WI38 (cell line): Measurements from ENCODE around the gene PABPC5.

ENCODE experiments used
- H3K4me3 ChIP-seq: 2 replicates; pipeline ENCODE4 v1.5.1; 2011; ENCODE audit warnings: low read depth, mild to moderate bottlenecking, control low read depth, low read length
- TF ChIP-seq, protein P1 (sequence below): IDR thresholded peaks from 2 replicates; pipeline ENCODE4 v1.5.1; 2012; ENCODE audit warnings: low read depth, mild to moderate bottlenecking, control low read depth, low read length

The PABPC5 gene

DNA sequence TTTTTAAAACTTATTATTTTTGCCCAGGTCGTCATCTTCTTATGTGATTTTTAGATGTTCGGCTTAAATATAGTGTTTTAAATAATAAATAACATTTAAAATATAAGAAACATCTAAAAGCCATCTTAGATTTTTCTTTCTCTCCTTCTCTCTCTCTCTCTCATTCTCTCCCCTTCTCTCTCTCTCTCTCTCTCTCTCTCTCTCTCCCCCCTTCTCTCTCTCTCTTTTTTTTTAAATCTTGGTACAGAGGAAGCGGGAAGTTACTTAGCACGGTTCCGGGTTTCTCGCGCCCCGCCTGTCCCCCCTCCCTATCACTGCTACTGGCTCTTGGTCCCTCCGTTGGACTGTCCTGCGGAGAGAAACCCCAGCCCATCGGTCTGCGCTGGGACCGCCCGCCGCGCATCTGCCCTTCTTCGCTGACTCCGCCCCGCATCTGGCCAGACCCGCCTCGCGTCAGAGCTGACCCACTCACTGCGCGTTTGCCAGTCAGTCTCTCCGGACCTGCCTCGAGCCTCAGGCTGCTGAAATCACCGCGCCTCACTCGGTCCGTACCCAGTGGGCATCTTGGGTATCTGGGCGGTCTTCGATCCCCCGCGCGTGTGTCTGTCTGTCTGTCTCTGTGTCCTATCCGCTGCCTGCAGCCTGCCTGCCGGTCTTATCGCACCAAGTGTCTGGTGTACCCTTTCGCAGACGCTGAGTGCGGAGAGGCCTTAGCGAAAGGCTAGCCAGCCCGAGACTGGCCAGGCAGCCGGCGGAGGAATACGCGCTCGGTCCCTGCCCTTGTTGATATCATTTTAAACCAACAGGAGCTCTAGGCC lies at the start of gene PABPC5:
Gene PABPC5, plus strand, starts transcription at position 489 of the 818 bp plus-strand sequence. CDS start 739 bp downstream, outside the sequence.
- H3K4me3 ChIP-seq = no peak within 1 kb of the TSS
- TF ChIP-seq, protein P1, sequence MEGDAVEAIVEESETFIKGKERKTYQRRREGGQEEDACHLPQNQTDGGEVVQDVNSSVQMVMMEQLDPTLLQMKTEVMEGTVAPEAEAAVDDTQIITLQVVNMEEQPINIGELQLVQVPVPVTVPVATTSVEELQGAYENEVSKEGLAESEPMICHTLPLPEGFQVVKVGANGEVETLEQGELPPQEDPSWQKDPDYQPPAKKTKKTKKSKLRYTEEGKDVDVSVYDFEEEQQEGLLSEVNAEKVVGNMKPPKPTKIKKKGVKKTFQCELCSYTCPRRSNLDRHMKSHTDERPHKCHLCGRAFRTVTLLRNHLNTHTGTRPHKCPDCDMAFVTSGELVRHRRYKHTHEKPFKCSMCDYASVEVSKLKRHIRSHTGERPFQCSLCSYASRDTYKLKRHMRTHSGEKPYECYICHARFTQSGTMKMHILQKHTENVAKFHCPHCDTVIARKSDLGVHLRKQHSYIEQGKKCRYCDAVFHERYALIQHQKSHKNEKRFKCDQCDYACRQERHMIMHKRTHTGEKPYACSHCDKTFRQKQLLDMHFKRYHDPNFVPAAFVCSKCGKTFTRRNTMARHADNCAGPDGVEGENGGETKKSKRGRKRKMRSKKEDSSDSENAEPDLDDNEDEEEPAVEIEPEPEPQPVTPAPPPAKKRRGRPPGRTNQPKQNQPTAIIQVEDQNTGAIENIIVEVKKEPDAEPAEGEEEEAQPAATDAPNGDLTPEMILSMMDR = no peak

DNA sequence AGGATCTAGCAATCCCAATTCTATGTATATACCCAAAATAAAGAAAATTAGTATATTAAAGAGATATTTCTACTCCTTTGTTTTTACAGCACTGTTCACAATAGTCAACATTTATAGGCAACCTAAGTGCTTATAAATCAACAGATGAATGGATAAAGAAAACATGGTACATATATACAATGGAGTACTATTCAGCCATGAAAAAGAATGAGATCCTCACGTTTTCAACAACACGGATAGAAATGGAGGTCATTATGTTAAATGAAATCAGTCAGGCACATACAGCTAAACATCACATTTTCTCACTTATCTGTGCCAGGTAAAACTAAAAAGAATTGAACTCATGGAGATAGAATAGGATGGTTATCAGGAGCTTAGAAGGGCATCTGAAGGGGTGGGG lies 45.6 kb upstream of the PABPC5 start:
- no peak overlapping the region for H3K4me3 ChIP-seq
- TF ChIP-seq, protein P1 = no peak

DNA sequence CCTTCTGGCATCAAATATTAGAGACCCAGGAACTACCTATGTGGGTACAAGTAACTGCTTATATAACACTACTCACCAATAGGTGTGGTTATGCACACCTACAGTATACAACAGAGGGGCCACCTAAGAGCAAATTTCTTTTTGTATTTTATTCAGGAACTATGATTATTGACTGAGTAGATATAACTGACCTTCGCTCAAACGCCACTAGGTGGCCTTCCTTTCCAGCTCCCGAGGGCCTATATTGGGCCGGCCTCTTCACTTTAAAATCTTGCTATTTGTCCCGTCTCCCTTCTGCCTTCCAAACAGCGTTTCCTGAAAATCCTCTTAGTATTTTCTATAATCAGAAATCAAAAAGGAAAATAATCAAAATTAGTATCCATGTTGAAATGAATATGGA lies 19.9 kb upstream of the PABPC5 start:
- TF ChIP-seq, protein P1 = no peak
- H3K4me3 ChIP-seq = no peak overlapping the region

DNA sequence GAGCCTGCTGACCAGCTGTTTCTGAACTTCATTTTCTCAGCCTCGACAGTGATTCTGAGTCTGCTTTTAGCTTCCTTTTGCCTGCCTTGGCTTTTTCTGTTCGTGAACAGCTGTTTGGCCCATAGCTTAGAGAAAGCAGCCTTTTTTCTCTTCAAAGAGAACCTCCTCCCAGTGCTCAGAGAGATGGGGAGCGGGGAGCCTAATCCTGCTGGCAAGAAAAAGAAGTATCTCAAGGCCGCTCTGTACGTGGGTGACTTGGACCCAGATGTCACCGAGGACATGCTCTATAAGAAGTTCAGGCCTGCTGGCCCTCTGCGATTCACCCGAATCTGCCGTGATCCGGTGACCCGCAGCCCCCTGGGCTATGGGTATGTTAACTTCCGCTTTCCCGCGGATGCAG lies 756 bp downstream of the PABPC5 start:
- H3K4me3 ChIP-seq = no peak overlapping the region
- TF ChIP-seq, protein P1 = no peak
